Smooth muscle cell (in vitro differentiated cells): Measurements from ENCODE around the gene NLRP2B. TPM values are rescaled to one million over a fixed set of nuclear protein-coding genes. Genes with fewer than 3 reads are reported as not detected.
"Not testable (repeated sequence)": the region's sequence is repeated elsewhere in the genome, so short reads cannot be mapped to it uniquely, and the experiment has no call there.

ENCODE experiments used
- DNase-seq: peaks from one replicate; lab custom pipeline; 2025; ENCODE audit not compliant: unreplicated experiment; lab: John Stamatoyannopoulos, UW
- H2AFZ ChIP-seq: fragments of 200-600 bp; sonication (generic); 2 replicates; pipeline ENCODE4 v1.6.0; 2016; ENCODE audit warnings: antibody characterized with exemption, low read depth, mild to moderate bottlenecking
- H3F3A ChIP-seq: fragments of 200-600 bp; sonication (generic); 2 replicates; pipeline ENCODE4 v1.6.0; 2017; ENCODE audit warnings: antibody characterized with exemption, low read depth
- H3K27ac ChIP-seq: fragments of 200-600 bp; sonication (generic); 2 replicates; pipeline ENCODE4 v1.5.1; 2016; ENCODE audit warnings: low read depth, mild to moderate bottlenecking
- H3K27me3 ChIP-seq: fragments of 200-600 bp; sonication (generic); 2 replicates; pipeline ENCODE4 v1.6.1; 2016; ENCODE audit warnings: low read depth, mild to moderate bottlenecking
- H3K36me3 ChIP-seq: fragments of 200-600 bp; sonication (generic); 2 replicates; pipeline ENCODE4 v1.5.1; 2016; ENCODE audit warnings: low read depth
- H3K4me1 ChIP-seq: fragments of 200-600 bp; sonication (generic); 2 replicates; pipeline ENCODE4 v1.5.1; 2016; ENCODE audit warnings: low read depth
- H3K4me2 ChIP-seq: fragments of 200-600 bp; sonication (generic); 2 replicates; pipeline ENCODE4 v1.6.0; 2016; ENCODE audit warnings: mild to moderate bottlenecking
- H3K4me3 ChIP-seq: fragments of 200-600 bp; sonication (generic); 2 replicates; pipeline ENCODE4 v1.5.1; 2016; ENCODE audit warnings: mild to moderate bottlenecking
- H3K79me2 ChIP-seq: fragments of 200-600 bp; sonication (generic); 2 replicates; pipeline ENCODE4 v1.6.0; 2016; ENCODE audit warnings: low read depth, mild to moderate bottlenecking
- H3K9ac ChIP-seq: fragments of 200-600 bp; sonication (generic); 2 replicates; pipeline ENCODE4 v1.6.0; 2016; ENCODE audit warnings: low read depth
- H3K9me3 ChIP-seq: fragments of 200-600 bp; sonication (generic); replicated peaks from 2 replicates; pipeline ENCODE4 v1.5.1; 2016; ENCODE audit warnings: low read depth
- H4K20me1 ChIP-seq: fragments of 200-600 bp; sonication (generic); 2 replicates; pipeline ENCODE4 v1.6.0; 2016; ENCODE audit warnings: low read depth
- CTCF ChIP-seq: fragments of 200-600 bp; sonication (generic); IDR thresholded peaks from 2 replicates; pipeline ENCODE4 v1.5.1; 2017; ENCODE audit warnings: borderline replicate concordance, mild to moderate bottlenecking, antibody characterized with exemption; ENCODE audit not compliant: insufficient read depth, poor library complexity, severe bottlenecking
- WGBS: methylation state at CpG from one replicate; pipeline ENCODE4 v1.1.7; 2016; ENCODE audit warnings: low lambda C conversion rate; 5-methylcytosine and 5-hydroxymethylcytosine counted together
- polyA plus RNA-seq: library from polyadenylated mRNA; unstranded; fragments of >200 nt; fragmentation: Nextera tagmentation; extraction: Ambion mirVana; gene quantifications from 2 replicates; pipeline ENCODE4 v1.2.1, GENCODE V29; 2016
- total RNA-seq: library from RNA; depleted of rRNA; stranded (reverse); fragments of >200 nt; gene quantifications from 2 replicates; pipeline ENCODE4 v1.2.3, GENCODE V29; 2014

Gene NLRP2B
- total RNA-seq (not detected in 2 replicates), polyA plus RNA-seq (not detected in 2 replicates)

DNA sequence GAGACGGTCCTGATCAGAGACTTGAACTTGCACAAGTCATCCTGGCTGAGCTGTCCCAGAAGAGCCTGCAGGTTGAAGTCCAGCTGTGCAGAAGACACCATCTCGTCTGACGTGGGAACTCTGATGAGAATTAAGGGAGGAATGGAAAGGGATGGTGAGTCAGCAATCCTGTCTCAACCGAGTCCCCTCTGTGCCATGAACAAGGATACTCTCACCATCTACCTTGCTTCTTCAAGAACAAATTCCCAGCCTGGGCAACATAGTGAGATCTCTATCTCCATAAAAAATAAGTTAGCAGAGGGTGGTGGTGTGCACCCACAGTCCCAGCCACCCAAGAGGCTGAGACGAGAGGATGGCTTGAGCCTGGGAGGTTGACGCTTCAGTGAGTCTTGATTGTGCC is at the start of gene NLRP2B:
Gene NLRP2B, minus strand, starts transcription at position 101 of the 400 bp plus-strand sequence.
- no peaks in the 10 kb centered on the region for H3K27me3 ChIP-seq
- H3K36me3 ChIP-seq, result no peaks in the 10 kb centered on the region
- H3K4me1 ChIP-seq, result no peaks in the 10 kb centered on the region
- H3K9me3 ChIP-seq, result no peaks in the 10 kb centered on the region
- no peak within 1 kb of the TSS for H3K4me3 ChIP-seq
- no peak within 1 kb of the TSS for H3K27ac ChIP-seq
- H2AFZ ChIP-seq, result no peak within 1 kb of the TSS
- 82% methylated on average over 6 of the region's 6 CpGs for WGBS
- H4K20me1 ChIP-seq, result no peaks in the 10 kb centered on the region
- TF ChIP-seq CTCF, result no peak
- no peaks in the 10 kb centered on the region for H3F3A ChIP-seq
- DNase-seq, result no peak
- H3K79me2 ChIP-seq, result no peaks in the 10 kb centered on the region
- no peak within 1 kb of the TSS for H3K4me2 ChIP-seq
- no peak within 1 kb of the TSS for H3K9ac ChIP-seq

- not testable (repeated sequence) for H3K9ac ChIP-seq, H3K4me1 ChIP-seq, H3K4me3 ChIP-seq, H4K20me1 ChIP-seq, H2AFZ ChIP-seq, H3K27me3 ChIP-seq, H3F3A ChIP-seq, H3K27ac ChIP-seq, DNase-seq, H3K4me2 ChIP-seq, H3K9me3 ChIP-seq, H3K79me2 ChIP-seq, H3K36me3 ChIP-seq
- 89% methylated on average over 3 of the region's 3 CpGs for WGBS
These were observed 45.9 kb upstream of the NLRP2B start for GRCh38 chrX:57725995-57726394.

- Histone ChIP-seq H3K79me2 (no peaks in the 10 kb centered on the region), H3K9ac (no peak overlapping the region), H3K27me3 (no peaks in the 10 kb centered on the region), H3K4me1 (no peaks in the 10 kb centered on the region), H4K20me1 (no peaks in the 10 kb centered on the region), H3F3A (no peaks in the 10 kb centered on the region), H3K27ac (no peak overlapping the region), H3K4me2 (no peak overlapping the region), H2AFZ (no peak overlapping the region), H3K36me3 (no peaks in the 10 kb centered on the region), H3K4me3 (no peak overlapping the region), H3K9me3 (no peaks in the 10 kb centered on the region)
- WGBS, result 62% methylated on average over 2 of the region's 2 CpGs
- no peak for TF ChIP-seq CTCF
- no peak for DNase-seq
These were observed 1.3 kb upstream of the NLRP2B start for GRCh38 chrX:57681341-57681740.

DNA sequence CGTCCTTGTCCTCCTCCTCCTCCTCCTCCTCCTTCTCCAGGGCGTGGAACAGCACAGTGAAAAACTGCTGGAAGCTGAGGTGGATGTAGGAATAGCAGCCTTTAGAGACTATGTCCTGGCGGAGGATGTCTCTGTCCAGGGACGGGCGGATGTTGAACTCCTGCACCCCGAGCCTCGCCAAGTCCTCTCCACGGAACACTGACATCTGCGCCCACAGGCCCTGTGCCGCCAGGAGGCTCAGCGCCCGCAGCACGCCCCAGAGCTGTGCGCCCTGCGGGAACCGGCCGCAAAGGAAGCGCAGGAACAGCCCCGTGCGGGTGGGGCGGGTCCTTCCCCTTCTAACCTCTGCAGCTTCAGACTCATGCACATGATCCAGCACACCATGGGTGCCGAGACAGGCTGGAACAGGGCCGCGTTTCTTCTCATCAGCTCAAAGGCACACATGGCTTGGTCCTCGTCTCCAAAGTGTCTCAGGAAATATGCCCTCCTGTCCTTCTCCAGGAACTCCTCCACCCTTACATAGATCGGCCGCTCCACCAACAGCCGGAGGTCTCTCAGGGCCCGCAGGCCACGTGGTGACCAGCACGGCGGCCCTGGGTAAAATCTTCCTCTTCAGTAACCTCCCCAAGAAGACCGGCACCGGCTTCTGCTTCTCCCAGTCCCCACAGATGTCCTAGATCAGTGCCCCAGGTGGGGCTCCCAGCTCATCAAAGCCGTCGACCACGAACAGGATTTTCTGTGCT is 1.2 kb downstream of the NLRP2B start:
- H4K20me1 ChIP-seq, result no peaks in the 10 kb centered on the region
- no peaks in the 10 kb centered on the region for H3K9me3 ChIP-seq
- H3K4me2 ChIP-seq, result no peak overlapping the region
- DNase-seq, result no peak
- TF ChIP-seq CTCF, result no peak
- no peak overlapping the region for H2AFZ ChIP-seq
- no peak overlapping the region for H3K4me3 ChIP-seq
- H3K27ac ChIP-seq, result no peak overlapping the region
- no peaks in the 10 kb centered on the region for H3K36me3 ChIP-seq
- H3K9ac ChIP-seq, result no peak overlapping the region
- 90% methylated on average over 37 of the region's 37 CpGs for WGBS
- no peaks in the 10 kb centered on the region for H3K27me3 ChIP-seq
- H3K4me1 ChIP-seq, result no peaks in the 10 kb centered on the region
- H3K79me2 ChIP-seq, result no peaks in the 10 kb centered on the region
- no peaks in the 10 kb centered on the region for H3F3A ChIP-seq
